GM12864 (cell line): ENCODE measurements around the gene ANAPC16.
"Not testable (repeated sequence)": the region's sequence is repeated elsewhere in the genome, so short reads cannot be mapped to it uniquely, and the experiment has no call there.

Experiments used
- DNase-seq: peaks from one replicate; pipeline ENCODE4 v3.0.0-alpha.2; 2011; ENCODE audit warnings: low read depth
- H3K4me3 ChIP-seq: 2 replicates; pipeline ENCODE4 v1.5.1; 2011; ENCODE audit warnings: mild to moderate bottlenecking, low read depth, low read length, control low read depth
- TF ChIP-seq, protein P1 (sequence below): IDR thresholded peaks from 2 replicates; pipeline ENCODE4 v1.5.1; 2011; ENCODE audit warnings: low read depth, mild to moderate bottlenecking, moderate library complexity, low read length, control low read depth, inconsistent platforms; ENCODE audit errors: missing control alignments

The ANAPC16 gene

DNA sequence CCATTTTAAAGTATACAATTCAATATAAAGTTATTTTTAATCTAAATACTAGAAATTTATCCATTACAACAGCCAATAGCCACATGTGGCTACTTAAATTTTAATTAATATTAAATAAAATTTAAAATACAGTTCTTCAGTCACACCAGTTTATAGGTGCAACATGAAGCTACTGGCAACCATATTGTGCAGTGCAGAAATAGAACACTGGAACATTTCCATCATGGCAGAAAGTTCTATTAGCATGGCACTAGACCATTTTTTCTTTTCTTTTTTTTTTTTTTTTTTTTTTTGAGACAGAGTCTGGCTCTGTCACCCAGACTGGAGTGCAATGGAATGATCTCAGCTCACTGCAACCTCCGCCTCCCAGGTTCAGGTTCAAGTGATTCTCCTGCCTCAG is 5.5 kb downstream of the ANAPC16 start:
- no peak overlapping the region for H3K4me3 ChIP-seq
- DNase-seq: no peak
- TF ChIP-seq, protein P1, sequence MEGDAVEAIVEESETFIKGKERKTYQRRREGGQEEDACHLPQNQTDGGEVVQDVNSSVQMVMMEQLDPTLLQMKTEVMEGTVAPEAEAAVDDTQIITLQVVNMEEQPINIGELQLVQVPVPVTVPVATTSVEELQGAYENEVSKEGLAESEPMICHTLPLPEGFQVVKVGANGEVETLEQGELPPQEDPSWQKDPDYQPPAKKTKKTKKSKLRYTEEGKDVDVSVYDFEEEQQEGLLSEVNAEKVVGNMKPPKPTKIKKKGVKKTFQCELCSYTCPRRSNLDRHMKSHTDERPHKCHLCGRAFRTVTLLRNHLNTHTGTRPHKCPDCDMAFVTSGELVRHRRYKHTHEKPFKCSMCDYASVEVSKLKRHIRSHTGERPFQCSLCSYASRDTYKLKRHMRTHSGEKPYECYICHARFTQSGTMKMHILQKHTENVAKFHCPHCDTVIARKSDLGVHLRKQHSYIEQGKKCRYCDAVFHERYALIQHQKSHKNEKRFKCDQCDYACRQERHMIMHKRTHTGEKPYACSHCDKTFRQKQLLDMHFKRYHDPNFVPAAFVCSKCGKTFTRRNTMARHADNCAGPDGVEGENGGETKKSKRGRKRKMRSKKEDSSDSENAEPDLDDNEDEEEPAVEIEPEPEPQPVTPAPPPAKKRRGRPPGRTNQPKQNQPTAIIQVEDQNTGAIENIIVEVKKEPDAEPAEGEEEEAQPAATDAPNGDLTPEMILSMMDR: no peak

DNA sequence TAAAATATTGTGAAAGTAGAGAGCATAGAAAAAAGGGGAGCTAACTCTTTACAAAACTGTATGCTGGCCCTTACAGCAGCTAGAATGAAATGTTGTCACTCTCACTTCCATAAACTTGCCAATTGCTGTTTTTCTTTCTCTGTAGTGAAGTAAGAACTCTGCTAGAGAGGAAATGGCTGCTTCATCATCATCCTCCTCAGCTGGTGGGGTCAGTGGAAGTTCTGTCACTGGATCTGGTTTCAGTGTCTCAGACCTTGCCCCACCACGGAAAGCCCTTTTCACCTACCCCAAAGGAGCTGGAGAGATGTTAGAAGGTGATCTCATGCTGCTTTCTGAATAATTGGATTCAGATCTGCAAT is 7.9 kb downstream of the ANAPC16 start:
- TF ChIP-seq, protein P1: no peak
- H3K4me3 ChIP-seq: no peak overlapping the region
- DNase-seq: no peak

DNA sequence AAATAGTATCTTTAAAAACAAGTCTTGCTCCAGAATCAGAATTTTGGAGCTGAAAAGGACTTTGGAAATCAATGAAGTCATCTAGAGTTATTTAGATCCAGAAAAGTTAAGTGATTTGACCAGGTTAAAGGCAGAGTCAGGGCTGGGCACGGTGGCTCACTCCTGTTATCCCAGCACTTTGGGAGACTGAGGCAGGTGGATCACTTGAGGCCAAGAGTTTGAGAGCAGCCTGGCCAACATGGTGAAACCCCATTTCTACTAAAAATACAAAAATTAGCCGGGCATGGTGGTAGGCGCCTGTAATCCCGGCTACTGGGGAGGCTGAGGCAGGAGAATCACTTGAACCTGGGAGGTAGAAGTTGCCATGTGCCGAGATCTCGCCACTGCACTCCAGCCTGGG is 8.4 kb downstream of the ANAPC16 start:
- not testable (repeated sequence) for DNase-seq, H3K4me3 ChIP-seq

DNA sequence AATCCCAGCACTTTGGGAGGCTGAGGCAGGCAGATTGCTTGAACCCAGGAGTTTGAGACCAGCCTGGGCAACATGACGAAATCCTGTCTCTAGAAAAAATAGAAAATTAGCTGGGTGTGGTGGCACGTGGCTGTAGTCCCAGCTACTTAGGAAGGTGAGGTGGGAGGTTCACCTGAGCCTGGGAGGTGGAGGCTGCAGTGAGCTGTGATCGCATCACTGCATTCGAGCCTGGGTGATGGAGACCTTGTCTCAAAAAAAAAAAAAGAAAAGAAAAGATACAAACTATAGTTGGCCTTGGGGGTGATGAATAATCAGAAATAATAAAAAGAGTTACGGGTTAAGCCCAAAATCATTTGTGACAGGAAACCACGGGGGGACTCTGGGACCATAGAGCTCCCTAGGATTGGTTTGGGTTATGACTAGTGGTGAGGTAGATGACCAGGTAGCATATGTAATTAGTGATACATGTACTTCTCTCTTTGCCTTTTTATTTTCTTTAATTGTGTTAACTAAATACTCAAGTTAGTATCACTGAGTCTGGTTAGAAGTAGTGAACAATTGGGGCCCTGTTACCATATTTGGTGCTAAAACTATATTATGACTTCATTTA is 10.7 kb downstream of the ANAPC16 start:
- DNase-seq: no peak
- TF ChIP-seq, protein P1: no peak
- H3K4me3 ChIP-seq: no peak overlapping the region

DNA sequence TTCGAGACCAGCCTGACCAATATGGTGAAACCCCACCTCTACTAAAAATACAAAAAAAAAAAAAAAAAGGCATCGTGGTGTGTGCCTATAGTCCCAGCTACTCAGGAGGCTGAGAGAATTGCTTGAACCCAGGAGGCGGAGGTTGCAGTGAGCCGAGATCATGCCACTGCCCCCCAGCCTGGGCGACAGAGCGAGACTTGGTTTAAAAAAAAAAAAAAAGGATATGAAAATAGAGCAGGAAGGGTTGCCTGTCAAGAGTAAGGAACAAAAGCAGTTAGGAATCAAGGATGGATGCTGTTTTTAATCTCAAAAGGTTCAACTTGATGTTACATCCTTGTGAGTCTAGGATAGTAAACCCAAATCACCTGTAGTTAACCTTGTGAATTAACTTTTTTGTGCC is 12.0 kb downstream of the ANAPC16 start:
- no peak for DNase-seq
- no peak overlapping the region for H3K4me3 ChIP-seq
- TF ChIP-seq, protein P1: no peak

DNA sequence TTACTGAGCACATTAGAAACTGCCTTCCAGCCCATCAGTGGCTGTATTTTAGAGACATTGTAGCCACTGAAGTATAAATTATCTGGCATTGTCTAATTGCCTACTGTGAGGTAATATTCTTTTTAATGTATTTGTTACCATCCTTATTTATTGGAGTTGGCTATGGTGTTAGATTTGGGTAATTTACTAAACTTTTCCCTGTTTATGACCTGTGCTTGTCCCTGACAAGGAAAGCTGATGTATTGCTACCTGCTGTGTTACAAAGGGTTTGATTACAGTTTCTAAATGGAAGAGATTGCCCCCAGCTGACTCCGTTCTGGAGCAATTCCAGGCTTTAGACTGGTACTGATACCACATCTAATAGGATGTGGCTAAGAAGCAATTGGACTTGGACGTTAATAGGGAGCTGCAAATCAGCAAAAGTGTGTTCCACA is 12.5 kb downstream of the ANAPC16 start:
- no peak for DNase-seq
- no peak overlapping the region for H3K4me3 ChIP-seq
- TF ChIP-seq, protein P1: no peak

DNA sequence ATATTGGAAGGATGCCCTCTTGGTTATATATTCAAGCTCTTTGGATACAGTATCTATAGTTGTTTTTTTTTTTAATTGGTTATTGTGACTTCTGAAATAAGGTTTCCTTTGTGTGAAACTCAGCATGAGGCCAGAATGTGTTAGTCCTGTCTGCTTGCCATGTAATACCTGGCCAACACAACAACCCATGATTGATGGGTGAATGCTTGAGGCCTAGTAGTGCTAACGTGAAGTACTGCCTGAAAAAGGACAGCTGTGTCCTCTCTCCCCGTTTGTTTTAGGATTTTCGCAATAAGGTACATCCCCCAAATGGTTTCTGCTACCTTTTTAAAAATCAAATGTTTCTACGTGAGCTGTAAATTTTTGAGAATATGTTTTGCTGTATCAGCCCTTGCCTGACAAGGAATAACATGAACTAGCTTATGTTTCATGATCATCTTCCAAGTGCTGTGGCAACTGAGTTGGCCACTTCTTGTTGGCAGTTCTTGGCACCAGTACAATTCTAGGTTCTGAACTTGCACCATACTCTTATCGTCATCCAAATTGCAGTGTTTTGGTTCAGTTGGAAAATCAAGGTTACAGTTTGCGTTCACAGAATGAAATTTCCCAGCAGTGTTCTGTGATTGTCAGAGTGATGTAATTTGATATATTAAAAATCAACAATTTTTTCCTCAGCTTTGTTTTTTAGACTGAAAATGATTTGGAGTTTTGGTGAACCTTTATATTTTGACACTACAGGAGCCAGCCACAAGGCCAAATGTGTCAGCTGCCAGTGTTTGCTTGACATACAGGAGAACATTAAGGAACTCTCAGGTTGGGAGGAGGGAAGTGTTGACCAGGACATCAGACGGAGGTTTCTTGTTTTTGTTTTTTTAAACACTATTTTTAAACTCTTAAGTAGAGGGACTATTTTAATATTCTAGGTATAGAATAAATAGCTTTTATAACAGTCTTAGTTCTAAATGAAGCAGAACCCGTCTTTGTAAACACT is 13.7 kb downstream of the ANAPC16 start:
- DNase-seq: no peak
- no peak overlapping the region for H3K4me3 ChIP-seq
- TF ChIP-seq, protein P1: no peak
